HUES48 (cell line): Measurements from ENCODE around the gene LRRTM1.

Experiments used
- H3K27ac ChIP-seq: one replicate; pipeline ENCODE4 v1.7.0; 2013; ENCODE audit warnings: low read depth, low read length, inconsistent platforms
- H3K27me3 ChIP-seq: 2 replicates; pipeline ENCODE4 v1.6.1; 2013; ENCODE audit warnings: mild to moderate bottlenecking, low read length; ENCODE audit not compliant: control insufficient read depth, insufficient read depth
- H3K36me3 ChIP-seq: 2 replicates; pipeline ENCODE4 v1.6.1; 2013; ENCODE audit warnings: low read length; ENCODE audit not compliant: control insufficient read depth, insufficient read depth
- H3K4me1 ChIP-seq: 2 replicates; pipeline ENCODE4 v1.6.1; 2013; ENCODE audit warnings: mild to moderate bottlenecking, low read length; ENCODE audit not compliant: control insufficient read depth, insufficient read depth
- H3K4me3 ChIP-seq: 2 replicates; pipeline ENCODE4 v1.5.1; 2013; ENCODE audit warnings: mild to moderate bottlenecking, low read depth, low read length
- H3K9ac ChIP-seq: 2 replicates; pipeline ENCODE4 v1.6.1; 2013; ENCODE audit warnings: mild to moderate bottlenecking, low read depth, low read length, moderate library complexity
- H3K9me3 ChIP-seq: 2 replicates; pipeline ENCODE4 v1.6.1; 2013; ENCODE audit warnings: low read length; ENCODE audit not compliant: control insufficient read depth, insufficient read depth

LRRTM1 gene

DNA sequence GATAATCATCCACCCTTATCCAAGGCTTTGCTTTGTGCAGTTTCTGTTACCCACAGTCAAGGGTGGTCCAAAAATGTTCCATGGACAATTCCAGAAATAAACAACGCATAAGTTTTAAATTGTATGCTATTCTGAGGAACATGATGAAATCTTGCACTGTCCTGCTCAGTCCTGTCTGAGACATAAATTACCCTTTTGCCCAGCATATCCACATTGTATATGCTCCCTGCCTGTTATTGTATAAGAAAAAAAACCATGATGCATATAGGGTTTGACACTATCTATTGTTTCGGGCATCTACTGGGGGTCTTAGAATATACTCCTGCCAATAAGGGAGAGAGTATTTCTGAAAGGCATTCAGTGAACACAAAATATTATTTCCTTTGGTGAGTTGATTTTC lies 24.0 kb downstream of the LRRTM1 start:
- H3K27me3 ChIP-seq: no peaks in the 10 kb centered on the region
- no peak overlapping the region for H3K4me3 ChIP-seq
- H3K9me3 ChIP-seq: peaks cover 6% of the 10 kb centered on the region; the same call in 1 of the 2 replicates
- H3K36me3 ChIP-seq: no peaks in the 10 kb centered on the region
- no peaks in the 10 kb centered on the region for H3K4me1 ChIP-seq
- H3K27ac ChIP-seq: no peak overlapping the region
- no peak overlapping the region for H3K9ac ChIP-seq

GRCh38 chr2:80269806-80270205 lies 34.7 kb downstream of the LRRTM1 start:
- Histone ChIP-seq H3K27ac (no peak overlapping the region), H3K27me3 (no peaks in the 10 kb centered on the region), H3K36me3 (no peaks in the 10 kb centered on the region), H3K9me3 (no peaks in the 10 kb centered on the region), H3K4me3 (no peak overlapping the region), H3K9ac (no peak overlapping the region), H3K4me1 (no peaks in the 10 kb centered on the region)

DNA sequence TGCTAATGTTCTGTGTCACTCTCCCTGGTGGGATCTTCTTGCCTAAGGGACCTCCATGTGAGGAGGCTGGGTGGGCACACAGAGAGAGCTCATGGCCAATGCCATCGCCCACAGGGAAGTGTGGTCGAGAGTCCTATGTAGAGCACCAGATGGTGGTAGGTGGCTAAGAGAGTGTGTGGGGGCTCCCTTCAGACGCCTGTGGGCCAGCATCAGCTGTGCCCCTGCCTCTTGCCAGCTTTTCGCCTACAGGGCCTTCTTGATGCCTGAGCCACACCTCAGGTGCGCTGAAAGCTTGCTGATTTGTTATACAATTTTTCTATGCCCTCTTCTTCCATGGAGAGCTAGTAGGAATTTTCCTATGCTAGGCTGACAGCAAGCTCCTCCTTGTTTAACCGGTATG lies 38.3 kb downstream of the LRRTM1 start:
- H3K27me3 ChIP-seq: no peaks in the 10 kb centered on the region
- no peaks in the 10 kb centered on the region for H3K36me3 ChIP-seq
- H3K9ac ChIP-seq: no peak overlapping the region
- no peaks in the 10 kb centered on the region for H3K4me1 ChIP-seq
- H3K27ac ChIP-seq: no peak overlapping the region
- no peaks in the 10 kb centered on the region for H3K9me3 ChIP-seq
- no peak overlapping the region for H3K4me3 ChIP-seq

DNA sequence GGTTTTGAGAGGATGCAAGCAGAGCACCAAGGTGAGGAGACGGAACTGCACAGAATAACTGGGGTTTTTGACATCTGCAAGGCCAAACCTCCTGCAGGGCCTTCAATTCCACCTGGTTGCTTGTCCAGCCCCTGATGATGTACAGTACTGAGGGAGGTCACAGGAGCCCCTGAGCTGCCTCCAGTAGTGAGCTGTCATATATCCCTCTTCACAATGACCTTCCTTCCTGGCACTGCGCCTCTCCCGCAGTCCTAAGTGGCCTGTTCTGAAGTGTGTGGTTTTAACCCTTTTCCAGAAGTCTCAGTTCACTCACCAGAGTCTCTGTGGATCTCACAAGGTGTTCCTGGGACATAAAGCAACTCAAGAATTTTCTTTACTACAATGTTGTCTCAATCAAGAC lies 45.3 kb downstream of the LRRTM1 start:
- Histone ChIP-seq H3K27ac (no peak overlapping the region), H3K4me3 (no peak overlapping the region), H3K36me3 (no peaks in the 10 kb centered on the region), H3K9me3 (no peaks in the 10 kb centered on the region), H3K27me3 (no peaks in the 10 kb centered on the region), H3K9ac (no peak overlapping the region), H3K4me1 (peaks cover 3% of the 10 kb centered on the region; the same call in 1 of the 2 replicates)

DNA sequence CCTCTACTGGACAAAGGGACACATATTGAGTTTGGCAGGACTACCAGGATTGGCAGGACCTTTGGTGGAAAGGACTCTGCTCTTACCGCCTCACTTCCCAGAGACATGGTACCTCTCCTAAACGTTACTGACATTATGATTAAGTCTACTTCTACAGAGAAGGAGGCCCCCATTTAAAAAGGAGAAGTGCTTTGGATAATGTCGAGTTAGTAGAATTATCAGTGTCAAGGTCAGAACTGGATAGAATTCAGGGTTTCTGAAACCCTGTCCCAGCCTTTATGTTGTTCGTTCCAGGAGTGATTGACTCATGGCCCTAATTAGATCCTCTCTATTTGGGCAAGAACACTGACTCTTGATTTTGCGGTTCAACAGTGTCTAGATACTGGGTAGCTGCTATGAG lies 45.8 kb downstream of the LRRTM1 start:
- no peak overlapping the region for H3K4me3 ChIP-seq
- H3K9me3 ChIP-seq: no peaks in the 10 kb centered on the region
- H3K27ac ChIP-seq: no peak overlapping the region

DNA sequence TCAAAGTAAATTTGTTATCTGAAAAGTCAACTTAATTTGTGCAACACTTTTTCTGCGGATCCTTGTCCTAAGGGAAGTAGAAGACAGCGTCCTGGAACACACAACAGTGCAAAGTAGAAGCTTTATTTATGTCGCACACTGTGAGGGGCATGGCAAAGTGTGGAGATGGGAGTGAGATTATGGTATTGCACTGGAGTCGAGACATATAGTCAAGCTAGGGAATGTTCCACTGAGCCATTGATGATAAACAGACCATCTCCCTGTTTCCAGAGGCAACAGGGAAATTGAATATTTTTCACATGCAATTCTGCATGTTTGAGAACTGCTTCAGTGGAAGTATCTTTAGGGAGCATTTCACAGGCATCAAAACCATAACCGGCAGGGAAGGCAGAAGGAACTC lies 46.2 kb downstream of the LRRTM1 start:
- no peaks in the 10 kb centered on the region for H3K36me3 ChIP-seq
- H3K27ac ChIP-seq: no peak overlapping the region
- H3K9me3 ChIP-seq: no peaks in the 10 kb centered on the region

More for the DNA sequence above, 45.8 kb downstream of the LRRTM1 start:
- peaks cover 3% of the 10 kb centered on the region; the same call in 1 of the 2 replicates for H3K4me1 ChIP-seq
- H3K9ac ChIP-seq: no peak overlapping the region
- H3K36me3 ChIP-seq: no peaks in the 10 kb centered on the region
- H3K27me3 ChIP-seq: no peaks in the 10 kb centered on the region

GRCh38 chr2:80257450-80257849 lies 47.1 kb downstream of the LRRTM1 start:
- H3K9me3 ChIP-seq: no peaks in the 10 kb centered on the region
- no peaks in the 10 kb centered on the region for H3K36me3 ChIP-seq
- no peak overlapping the region for H3K4me3 ChIP-seq
- H3K4me1 ChIP-seq: peaks cover 3% of the 10 kb centered on the region; the same call in 1 of the 2 replicates
- H3K27me3 ChIP-seq: no peaks in the 10 kb centered on the region
- H3K9ac ChIP-seq: no peak overlapping the region
- no peak overlapping the region for H3K27ac ChIP-seq

More for the DNA sequence above, 46.2 kb downstream of the LRRTM1 start:
- Histone ChIP-seq H3K27me3 (no peaks in the 10 kb centered on the region), H3K4me3 (no peak overlapping the region), H3K9ac (no peak overlapping the region), H3K4me1 (peaks cover 3% of the 10 kb centered on the region; the same call in 1 of the 2 replicates)

GRCh38 chr2:80256782-80257167 lies 47.8 kb downstream of the LRRTM1 start:
- no peak overlapping the region for H3K9ac ChIP-seq

GRCh38 chr2:80255918-80256781 lies 48.4 kb downstream of the LRRTM1 start:
- Histone ChIP-seq H3K4me1 (peaks cover 3% of the 10 kb centered on the region; the same call in 1 of the 2 replicates), H3K9me3 (no peaks in the 10 kb centered on the region), H3K27ac (no peak overlapping the region), H3K36me3 (no peaks in the 10 kb centered on the region), H3K27me3 (no peaks in the 10 kb centered on the region), H3K4me3 (no peak overlapping the region), H3K9ac (no peak overlapping the region)

More at GRCh38 chr2:80256782-80257167, 47.8 kb downstream of the LRRTM1 start:
- Histone ChIP-seq H3K36me3 (no peaks in the 10 kb centered on the region), H3K4me1 (peaks cover 3% of the 10 kb centered on the region; the same call in 1 of the 2 replicates), H3K4me3 (no peak overlapping the region), H3K27me3 (no peaks in the 10 kb centered on the region), H3K27ac (no peak overlapping the region), H3K9me3 (no peaks in the 10 kb centered on the region)

- Histone ChIP-seq H3K9me3 (no peaks in the 10 kb centered on the region), H3K9ac (no peak overlapping the region), H3K27me3 (no peaks in the 10 kb centered on the region), H3K4me3 (no peak overlapping the region), H3K27ac (no peak overlapping the region), H3K4me1 (peaks cover 14% of the 10 kb centered on the region), H3K36me3 (no peaks in the 10 kb centered on the region)
These were observed 52.1 kb downstream of the LRRTM1 start for GRCh38 chr2:80252294-80252986.
